T follicular helper cell (primary cell): Measurements from ENCODE around the gene DPY19L1.
"Not testable (repeated sequence)": the region's sequence is repeated elsewhere in the genome, so short reads cannot be mapped to it uniquely, and the experiment has no call there.

Source experiments
- DNase-seq: peaks from one replicate; pipeline ENCODE4 v3.0.0-alpha.2; 2020; ENCODE audit warnings: low read depth

DPY19L1 gene

GRCh38 chr7:34991938-34992840 lies 45.1 kb downstream of the DPY19L1 start:
- DNase-seq, result peak; percentile 6

GRCh38 chr7:34988442-34989125 lies 48.7 kb downstream of the DPY19L1 start:
- DNase-seq, result not testable (repeated sequence)

GRCh38 chr7:34985155-34985554 lies 52.1 kb downstream of the DPY19L1 start:
- not testable (repeated sequence) for DNase-seq

GRCh38 chr7:34984140-34984539 lies 53.1 kb downstream of the DPY19L1 start:
- not testable (repeated sequence) for DNase-seq

GRCh38 chr7:34982371-34983019 lies 54.8 kb downstream of the DPY19L1 start:
- no peak for DNase-seq

GRCh38 chr7:34979124-34979523 lies 58.2 kb downstream of the DPY19L1 start:
- not testable (repeated sequence) for DNase-seq

- DNase-seq, result no peak
Observed at GRCh38 chr7:34973400-34973760, 63.9 kb downstream of the DPY19L1 start.

GRCh38 chr7:34972739-34973399 lies 64.4 kb downstream of the DPY19L1 start:
- not testable (repeated sequence) for DNase-seq

- DNase-seq, result not testable (repeated sequence)
Observed at GRCh38 chr7:34967818-34968217, 69.5 kb downstream of the DPY19L1 start.

GRCh38 chr7:34966504-34966903 lies 70.8 kb downstream of the DPY19L1 start:
- DNase-seq, result not testable (repeated sequence)

GRCh38 chr7:34958021-34958420 lies 79.3 kb downstream of the DPY19L1 start:
- no peak for DNase-seq

GRCh38 chr7:34952822-34953221 lies 84.5 kb downstream of the DPY19L1 start:
- no peak for DNase-seq

GRCh38 chr7:34949361-34949760 lies 87.9 kb downstream of the DPY19L1 start:
- DNase-seq, result no peak

- not testable (repeated sequence) for DNase-seq
Observed at GRCh38 chr7:34947427-34947826, 89.9 kb downstream of the DPY19L1 start.

- no peak for DNase-seq
Observed at GRCh38 chr7:34946486-34946885, 90.8 kb downstream of the DPY19L1 start.

- DNase-seq, result not testable (repeated sequence)
Observed at GRCh38 chr7:34945894-34946477, 91.3 kb downstream of the DPY19L1 start.

- DNase-seq, result no peak
Observed at GRCh38 chr7:34939175-34939574, 98.1 kb downstream of the DPY19L1 start.

GRCh38 chr7:34935735-34936165 lies 101.5 kb downstream of the DPY19L1 start:
- DNase-seq, result not testable (repeated sequence)

GRCh38 chr7:34931739-34932138 lies 105.5 kb downstream of the DPY19L1 start:
- DNase-seq, result no peak

- DNase-seq, result not testable (repeated sequence)
Observed at GRCh38 chr7:34929783-34930182, 107.5 kb downstream of the DPY19L1 start.

- no peak for DNase-seq
Observed at GRCh38 chr7:34928560-34928959, 108.7 kb downstream of the DPY19L1 start.
